SK-N-SH (cell line): Measurements from ENCODE around the gene KLHL2.

Experiments
- CTCF ChIP-seq: fragments of 200-600 bp; sonication (generic); IDR thresholded peaks from 2 replicates; pipeline ENCODE4 v1.6.1; 2017; ENCODE audit warnings: antibody characterized with exemption, mild to moderate bottlenecking, moderate library complexity
- FOXM1 ChIP-seq: IDR thresholded peaks from 2 replicates; pipeline ENCODE4 v1.4.0; 2012; ENCODE audit warnings: low read depth, mild to moderate bottlenecking
- GABPA ChIP-seq: IDR thresholded peaks from 2 replicates; pipeline ENCODE4 v1.4.0; 2012; ENCODE audit warnings: low read depth, mild to moderate bottlenecking
- GATA2 ChIP-seq: sonication (generic); formaldehyde crosslinking; IDR thresholded peaks from 2 replicates; pipeline ENCODE4 v1.5.0; 2020; ENCODE audit warnings: mild to moderate bottlenecking, missing genetic modification reagents
- POLR2AphosphoS5 ChIP-seq: IDR thresholded peaks from 2 replicates; pipeline ENCODE4 v1.6.1; 2012; ENCODE audit warnings: low read depth, low read length
- RAD21 ChIP-seq: IDR thresholded peaks from 2 replicates; pipeline ENCODE4 v1.6.1; 2012; ENCODE audit warnings: mild to moderate bottlenecking, low read length
- TEAD4 ChIP-seq: IDR thresholded peaks from 2 replicates; pipeline ENCODE4 v1.4.0; 2012; ENCODE audit warnings: mild to moderate bottlenecking, borderline replicate concordance; ENCODE audit not compliant: insufficient read depth
- YY1 ChIP-seq: IDR thresholded peaks from 2 replicates; pipeline ENCODE4 v1.4.0; 2012; ENCODE audit warnings: low read depth, mild to moderate bottlenecking
- ZBTB33 ChIP-seq: IDR thresholded peaks from 2 replicates; pipeline ENCODE4 v1.4.0; 2012; ENCODE audit warnings: low read depth, borderline replicate concordance
- TF ChIP-seq, protein P1 (sequence below): IDR thresholded peaks from 2 replicates; pipeline ENCODE4 v1.6.1; 2012; ENCODE audit warnings: mild to moderate bottlenecking, low read depth, low read length, moderate library complexity

DNA sequence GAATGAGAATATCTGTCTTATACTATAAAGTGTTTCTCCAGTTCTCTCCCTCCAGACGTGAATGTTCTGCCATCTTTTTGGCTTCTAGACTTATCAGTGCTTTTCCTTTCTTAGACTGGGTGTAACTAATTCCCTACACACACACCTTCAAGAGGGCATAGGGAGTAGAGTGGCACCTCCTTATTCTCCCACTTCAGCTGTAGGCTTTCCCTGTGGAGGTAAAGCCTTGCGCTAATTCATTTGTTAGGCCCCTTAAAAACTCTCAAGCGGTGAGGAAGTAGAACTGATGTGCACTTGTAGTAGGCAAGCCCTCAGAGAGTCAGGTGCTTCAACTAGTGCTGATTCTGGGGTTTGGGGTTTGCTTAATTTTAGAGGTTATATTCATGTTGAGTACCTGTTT is 10.0 kb downstream of the KLHL2 start:
- TF ChIP-seq CTCF (no peak), ZBTB33 (no peak), YY1 (no peak), GATA2 (CRISPR knock-in tag) (no peak), FOXM1 (no peak), POLR2AphosphoS5 (no peak), TEAD4 (no peak), RAD21 (no peak), GABPA (no peak)
- TF ChIP-seq, protein P1, sequence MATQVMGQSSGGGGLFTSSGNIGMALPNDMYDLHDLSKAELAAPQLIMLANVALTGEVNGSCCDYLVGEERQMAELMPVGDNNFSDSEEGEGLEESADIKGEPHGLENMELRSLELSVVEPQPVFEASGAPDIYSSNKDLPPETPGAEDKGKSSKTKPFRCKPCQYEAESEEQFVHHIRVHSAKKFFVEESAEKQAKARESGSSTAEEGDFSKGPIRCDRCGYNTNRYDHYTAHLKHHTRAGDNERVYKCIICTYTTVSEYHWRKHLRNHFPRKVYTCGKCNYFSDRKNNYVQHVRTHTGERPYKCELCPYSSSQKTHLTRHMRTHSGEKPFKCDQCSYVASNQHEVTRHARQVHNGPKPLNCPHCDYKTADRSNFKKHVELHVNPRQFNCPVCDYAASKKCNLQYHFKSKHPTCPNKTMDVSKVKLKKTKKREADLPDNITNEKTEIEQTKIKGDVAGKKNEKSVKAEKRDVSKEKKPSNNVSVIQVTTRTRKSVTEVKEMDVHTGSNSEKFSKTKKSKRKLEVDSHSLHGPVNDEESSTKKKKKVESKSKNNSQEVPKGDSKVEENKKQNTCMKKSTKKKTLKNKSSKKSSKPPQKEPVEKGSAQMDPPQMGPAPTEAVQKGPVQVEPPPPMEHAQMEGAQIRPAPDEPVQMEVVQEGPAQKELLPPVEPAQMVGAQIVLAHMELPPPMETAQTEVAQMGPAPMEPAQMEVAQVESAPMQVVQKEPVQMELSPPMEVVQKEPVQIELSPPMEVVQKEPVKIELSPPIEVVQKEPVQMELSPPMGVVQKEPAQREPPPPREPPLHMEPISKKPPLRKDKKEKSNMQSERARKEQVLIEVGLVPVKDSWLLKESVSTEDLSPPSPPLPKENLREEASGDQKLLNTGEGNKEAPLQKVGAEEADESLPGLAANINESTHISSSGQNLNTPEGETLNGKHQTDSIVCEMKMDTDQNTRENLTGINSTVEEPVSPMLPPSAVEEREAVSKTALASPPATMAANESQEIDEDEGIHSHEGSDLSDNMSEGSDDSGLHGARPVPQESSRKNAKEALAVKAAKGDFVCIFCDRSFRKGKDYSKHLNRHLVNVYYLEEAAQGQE = no peak
